Memory B cell (primary cell): Measurements from ENCODE around the gene RBMS3.
"Not testable (repeated sequence)": the region's sequence is repeated elsewhere in the genome, so short reads cannot be mapped to it uniquely, and the experiment has no call there.

Source experiments
- ATAC-seq: fragments of 150-1000 bp; cut with Tn5 transposase; 2 replicates; pipeline ENCODE4 v1.10.0; 2021; ENCODE audit warnings: low read depth, mild to moderate bottlenecking, moderate library complexity
- DNase-seq, 2 donors: peaks; one replicate each; pipeline ENCODE4 v3.0.0; 2022; ENCODE audit warnings: low spot score in 2 of 2
- H3K27ac Mint-ChIP-seq: one replicate; pipeline ENCODE4 v1.8.0; 2022; ENCODE audit warnings: mild to moderate bottlenecking, moderate library complexity, mixed read lengths
- H3K27me3 Mint-ChIP-seq: one replicate; pipeline ENCODE4 v1.8.0; 2022; ENCODE audit warnings: mixed read lengths
- H3K36me3 Mint-ChIP-seq: one replicate; pipeline ENCODE4 v1.8.0; 2022; ENCODE audit warnings: mild to moderate bottlenecking, mixed read lengths
- H3K4me1 Mint-ChIP-seq: one replicate; pipeline ENCODE4 v1.8.0; 2022; ENCODE audit warnings: mixed read lengths
- H3K4me3 Mint-ChIP-seq: one replicate; pipeline ENCODE4 v1.8.0; 2022; ENCODE audit warnings: mild to moderate bottlenecking, moderate library complexity, mixed read lengths
- H3K9me3 Mint-ChIP-seq: one replicate; pipeline ENCODE4 v1.8.0; 2022; ENCODE audit warnings: mixed read lengths

Gene RBMS3

DNA sequence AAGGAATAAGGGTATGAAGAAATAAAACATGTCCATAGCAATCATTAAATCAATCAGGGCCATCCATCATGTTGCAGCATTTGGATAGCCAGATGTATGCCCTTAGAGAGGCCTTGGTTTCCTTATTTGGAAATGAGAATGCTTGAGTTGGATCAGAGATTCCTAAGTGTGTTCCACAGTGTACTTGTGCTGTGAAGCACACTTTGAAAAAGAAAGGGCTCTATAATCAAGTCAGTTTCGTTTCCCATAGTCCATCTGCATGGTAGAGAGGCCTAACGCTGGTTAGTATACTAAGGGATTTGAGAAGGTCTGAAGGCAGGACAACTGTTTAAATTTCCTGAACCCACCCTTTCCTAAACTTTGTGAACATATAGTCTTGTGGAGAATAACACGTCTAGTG is 30.9 kb downstream of the RBMS3 start:
- Mint-ChIP-seq H3K9me3 (peaks cover 6% of the 10 kb centered on the region), H3K27ac (no peak overlapping the region), H3K4me3 (no peak overlapping the region), H3K36me3 (no peaks in the 10 kb centered on the region), H3K4me1 (no peaks in the 10 kb centered on the region), H3K27me3 (no peaks in the 10 kb centered on the region)
- DNase-seq (no peak), ATAC-seq (no peak)

DNA sequence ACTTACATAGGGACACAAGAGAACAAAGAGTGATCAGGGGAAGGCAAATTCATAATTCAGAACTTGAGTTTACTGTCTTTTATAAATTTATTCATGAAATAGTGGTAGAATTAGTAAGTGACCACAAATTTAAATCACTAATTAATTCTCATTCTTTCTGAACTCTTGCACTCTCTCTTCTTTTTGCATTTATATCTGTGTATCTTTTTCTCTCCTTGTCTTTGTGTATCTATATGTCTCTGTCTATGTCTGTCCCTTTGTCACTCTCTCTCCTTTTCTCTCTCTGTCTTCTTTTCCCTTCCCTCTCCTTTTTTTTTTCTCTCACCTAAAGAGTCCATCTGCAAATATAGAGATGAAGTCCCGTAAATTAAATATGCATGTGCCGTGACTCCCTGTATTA is 31.5 kb downstream of the RBMS3 start:
- H3K27me3 Mint-ChIP-seq, result no peaks in the 10 kb centered on the region
- no peak overlapping the region for H3K27ac Mint-ChIP-seq
- DNase-seq, result no peak
- H3K4me3 Mint-ChIP-seq, result no peak overlapping the region
- peaks cover 6% of the 10 kb centered on the region for H3K9me3 Mint-ChIP-seq
- no peaks in the 10 kb centered on the region for H3K4me1 Mint-ChIP-seq
- H3K36me3 Mint-ChIP-seq, result no peaks in the 10 kb centered on the region
- ATAC-seq, result no peak

- no peak overlapping the region for H3K4me3 Mint-ChIP-seq
- ATAC-seq, result no peak
- no peak for DNase-seq
- H3K27ac Mint-ChIP-seq, result no peak overlapping the region
- H3K4me1 Mint-ChIP-seq, result no peaks in the 10 kb centered on the region
- peaks cover 6% of the 10 kb centered on the region for H3K9me3 Mint-ChIP-seq
- H3K27me3 Mint-ChIP-seq, result no peaks in the 10 kb centered on the region
- no peaks in the 10 kb centered on the region for H3K36me3 Mint-ChIP-seq
These were observed 32.1 kb downstream of the RBMS3 start for GRCh38 chr3:29312960-29313452.

DNA sequence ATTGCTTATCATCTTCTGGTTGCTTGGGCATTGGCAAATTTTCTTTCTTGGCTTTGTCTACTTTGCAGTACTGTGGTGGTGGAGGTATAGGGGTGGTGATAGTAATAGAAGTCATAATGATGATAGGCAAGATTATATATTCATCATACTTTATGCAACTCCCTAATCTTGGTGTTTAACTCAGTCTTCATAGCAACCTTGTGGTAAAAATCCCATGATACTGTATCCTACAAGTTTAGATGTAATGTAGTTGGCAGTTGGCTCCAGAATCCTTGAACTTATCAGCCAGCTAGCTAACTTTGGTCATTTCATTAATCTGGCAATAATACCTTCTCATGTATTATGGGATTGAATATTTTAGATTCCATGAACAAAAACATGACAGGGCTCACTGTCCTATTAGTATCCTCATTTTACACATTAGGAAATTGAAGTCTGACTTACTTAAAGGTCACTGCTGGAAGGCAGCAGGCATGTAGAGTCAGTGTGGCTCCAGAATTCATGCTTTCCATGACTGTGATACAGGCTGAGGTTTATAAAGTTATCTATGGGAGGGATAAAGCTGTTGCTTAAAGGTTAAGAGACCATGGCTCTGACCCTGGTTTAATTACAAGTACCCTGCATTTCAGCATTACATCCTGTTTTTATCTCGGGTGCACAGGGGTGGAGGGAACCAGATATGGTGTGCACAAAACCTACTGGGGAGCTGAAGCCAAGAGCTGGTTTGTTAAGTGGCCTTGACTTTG is 33.3 kb downstream of the RBMS3 start:
- H3K4me3 Mint-ChIP-seq, result no peak overlapping the region
- H3K36me3 Mint-ChIP-seq, result no peaks in the 10 kb centered on the region
- DNase-seq (no peak), ATAC-seq (no peak)
- no peak overlapping the region for H3K27ac Mint-ChIP-seq
- H3K9me3 Mint-ChIP-seq, result peaks cover 4% of the 10 kb centered on the region
- no peaks in the 10 kb centered on the region for H3K27me3 Mint-ChIP-seq
- no peaks in the 10 kb centered on the region for H3K4me1 Mint-ChIP-seq

DNA sequence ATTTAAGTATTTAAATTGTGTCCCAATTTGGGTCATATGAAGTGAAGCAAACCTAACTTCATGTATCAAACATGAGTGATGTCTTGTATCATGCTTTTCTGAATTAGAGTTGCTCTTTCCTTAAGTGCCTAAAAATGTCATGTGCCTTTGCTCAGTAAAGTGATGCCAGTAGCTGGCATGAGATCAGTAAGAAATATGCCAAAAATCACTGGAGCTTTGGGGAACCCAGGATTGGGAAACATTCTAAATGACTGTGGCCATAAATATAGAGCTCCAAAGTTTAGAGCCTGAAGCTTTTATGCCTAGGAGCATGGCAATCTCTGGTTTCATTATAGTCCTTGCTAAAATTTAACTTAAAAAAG is 33.8 kb downstream of the RBMS3 start:
- H3K36me3 Mint-ChIP-seq, result no peaks in the 10 kb centered on the region
- ATAC-seq, result no peak

GRCh38 chr3:29317659-29318173 is 36.8 kb downstream of the RBMS3 start:
- DNase-seq (no peak), ATAC-seq (no peak)
- no peaks in the 10 kb centered on the region for H3K27me3 Mint-ChIP-seq
- no peaks in the 10 kb centered on the region for H3K4me1 Mint-ChIP-seq
- no peak overlapping the region for H3K4me3 Mint-ChIP-seq
- no peak overlapping the region for H3K27ac Mint-ChIP-seq
- H3K36me3 Mint-ChIP-seq, result no peaks in the 10 kb centered on the region
- no peaks in the 10 kb centered on the region for H3K9me3 Mint-ChIP-seq

More for the DNA sequence above, 33.8 kb downstream of the RBMS3 start:
- no peaks in the 10 kb centered on the region for H3K27me3 Mint-ChIP-seq
- H3K4me1 Mint-ChIP-seq, result no peaks in the 10 kb centered on the region
- no peak overlapping the region for H3K27ac Mint-ChIP-seq
- no peak for DNase-seq
- H3K4me3 Mint-ChIP-seq, result no peak overlapping the region
- H3K9me3 Mint-ChIP-seq, result peaks cover 4% of the 10 kb centered on the region

- H3K27me3 Mint-ChIP-seq, result no peaks in the 10 kb centered on the region
- DNase-seq, result no peak
- ATAC-seq, result no peak
- no peaks in the 10 kb centered on the region for H3K36me3 Mint-ChIP-seq
- H3K4me3 Mint-ChIP-seq, result no peak overlapping the region
- no peaks in the 10 kb centered on the region for H3K4me1 Mint-ChIP-seq
- no peaks in the 10 kb centered on the region for H3K9me3 Mint-ChIP-seq
- H3K27ac Mint-ChIP-seq, result no peak overlapping the region
These were observed 37.4 kb downstream of the RBMS3 start for GRCh38 chr3:29318251-29318650.

GRCh38 chr3:29319262-29319661 is 38.4 kb downstream of the RBMS3 start:
- ATAC-seq (no peak), DNase-seq (no peak)
- Mint-ChIP-seq H3K4me1 (no peaks in the 10 kb centered on the region), H3K27me3 (no peaks in the 10 kb centered on the region), H3K4me3 (no peak overlapping the region), H3K27ac (no peak overlapping the region), H3K9me3 (no peaks in the 10 kb centered on the region), H3K36me3 (no peaks in the 10 kb centered on the region)

DNA sequence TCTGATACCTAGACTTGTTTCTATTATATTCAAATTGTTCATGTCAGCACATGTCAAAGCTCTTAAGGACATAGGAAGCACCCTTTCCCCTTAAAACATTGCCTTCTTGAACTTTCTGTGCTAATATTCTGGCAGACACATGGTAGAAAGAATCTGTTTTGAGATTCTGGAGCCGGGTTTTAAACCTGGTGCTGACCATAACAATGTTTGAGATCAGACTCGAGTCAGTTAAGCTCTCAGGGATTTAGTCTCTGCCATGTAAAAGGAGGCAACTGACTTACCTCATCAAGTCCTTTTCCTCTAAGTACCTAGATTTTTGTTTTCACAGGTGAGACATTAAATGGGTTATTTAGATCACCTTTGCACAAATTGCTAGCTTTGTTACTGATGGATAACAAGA is 38.9 kb downstream of the RBMS3 start:
- H3K27ac Mint-ChIP-seq, result no peak overlapping the region
- peaks cover 3% of the 10 kb centered on the region for H3K4me1 Mint-ChIP-seq
- no peaks in the 10 kb centered on the region for H3K27me3 Mint-ChIP-seq
- peaks cover 3% of the 10 kb centered on the region for H3K9me3 Mint-ChIP-seq
- H3K4me3 Mint-ChIP-seq, result no peak overlapping the region
- ATAC-seq, result no peak
- no peaks in the 10 kb centered on the region for H3K36me3 Mint-ChIP-seq
- DNase-seq, result no peak

- Mint-ChIP-seq H3K4me3 (no peak overlapping the region), H3K36me3 (no peaks in the 10 kb centered on the region), H3K4me1 (peaks cover 3% of the 10 kb centered on the region), H3K9me3 (peaks cover 4% of the 10 kb centered on the region), H3K27me3 (no peaks in the 10 kb centered on the region), H3K27ac (no peak overlapping the region)
- no peak for DNase-seq
- ATAC-seq, result no peak
These were observed 41.7 kb downstream of the RBMS3 start for GRCh38 chr3:29322586-29322985.

DNA sequence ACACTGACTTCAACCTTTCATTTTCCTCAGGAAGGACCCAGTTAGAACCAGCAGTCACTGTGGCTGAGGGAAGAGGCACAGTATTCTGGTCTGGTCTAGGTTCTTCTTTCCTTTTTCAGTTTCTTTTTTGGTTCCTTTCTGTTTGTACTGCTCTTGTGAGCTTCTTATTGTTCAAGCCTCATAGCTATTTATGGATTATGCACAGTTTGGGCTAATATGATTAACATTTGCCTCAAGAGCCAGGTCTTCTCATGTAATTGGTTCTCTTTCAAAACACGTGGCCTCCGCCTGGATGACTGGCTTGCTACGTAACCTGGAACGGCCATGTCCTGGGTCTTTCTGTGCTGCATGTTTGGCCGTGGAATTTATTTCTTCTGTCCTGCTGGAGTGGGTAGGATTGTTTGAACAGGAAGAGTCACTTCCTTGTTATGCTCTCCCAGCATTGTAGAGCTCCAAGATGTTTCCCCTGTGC is 43.3 kb downstream of the RBMS3 start:
- no peak for DNase-seq
- no peak for ATAC-seq
- peaks cover 4% of the 10 kb centered on the region for H3K9me3 Mint-ChIP-seq
- H3K4me1 Mint-ChIP-seq, result peaks cover 3% of the 10 kb centered on the region
- H3K27me3 Mint-ChIP-seq, result no peaks in the 10 kb centered on the region
- H3K27ac Mint-ChIP-seq, result no peak overlapping the region
- no peaks in the 10 kb centered on the region for H3K36me3 Mint-ChIP-seq
- no peak overlapping the region for H3K4me3 Mint-ChIP-seq

DNA sequence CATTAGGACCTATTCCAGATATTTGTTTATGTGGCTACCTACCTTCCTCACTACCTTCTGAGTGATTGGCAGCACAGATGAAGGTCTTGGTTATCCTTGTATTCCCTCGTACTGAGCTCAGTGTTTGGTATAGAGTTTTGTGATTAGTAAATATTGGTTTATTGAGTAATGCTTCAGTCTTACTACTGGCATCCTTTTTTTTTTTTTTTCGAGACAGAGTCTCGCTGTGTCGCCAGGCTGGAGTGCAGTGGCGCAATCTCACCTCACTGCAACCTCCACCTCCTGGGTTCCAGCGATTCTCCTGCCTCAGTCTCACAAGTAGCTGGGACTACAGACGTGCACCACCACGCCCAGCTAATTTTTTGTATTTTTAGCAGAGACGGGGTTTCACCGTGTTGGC is 45.7 kb downstream of the RBMS3 start:
- not testable (repeated sequence) for H3K9me3 Mint-ChIP-seq, H3K27me3 Mint-ChIP-seq, H3K4me3 Mint-ChIP-seq, DNase-seq, H3K27ac Mint-ChIP-seq, ATAC-seq, H3K36me3 Mint-ChIP-seq, H3K4me1 Mint-ChIP-seq

- no peak for ATAC-seq
- Mint-ChIP-seq H3K4me1 (no peaks in the 10 kb centered on the region), H3K4me3 (no peak overlapping the region), H3K36me3 (no peaks in the 10 kb centered on the region), H3K27me3 (no peaks in the 10 kb centered on the region), H3K9me3 (peaks cover 3% of the 10 kb centered on the region), H3K27ac (no peak overlapping the region)
- no peak for DNase-seq
These were observed 49.4 kb downstream of the RBMS3 start for GRCh38 chr3:29329986-29330890.

- ATAC-seq (no peak), DNase-seq (no peak)
- Mint-ChIP-seq H3K9me3 (peaks cover 3% of the 10 kb centered on the region), H3K27ac (no peak overlapping the region), H3K27me3 (no peaks in the 10 kb centered on the region), H3K36me3 (no peaks in the 10 kb centered on the region), H3K4me1 (no peaks in the 10 kb centered on the region), H3K4me3 (no peak overlapping the region)
These were observed 50.2 kb downstream of the RBMS3 start for GRCh38 chr3:29331035-29331434.
